ENCODE results near the gene STAM. TPM values are rescaled to one million over a fixed set of nuclear protein-coding genes. Genes with fewer than 3 reads are reported as not detected.

Gene STAM
- total and polyA plus RNA-seq, 7 donors: 5.4 to 19.3 (median 13.7) TPM

DNA sequence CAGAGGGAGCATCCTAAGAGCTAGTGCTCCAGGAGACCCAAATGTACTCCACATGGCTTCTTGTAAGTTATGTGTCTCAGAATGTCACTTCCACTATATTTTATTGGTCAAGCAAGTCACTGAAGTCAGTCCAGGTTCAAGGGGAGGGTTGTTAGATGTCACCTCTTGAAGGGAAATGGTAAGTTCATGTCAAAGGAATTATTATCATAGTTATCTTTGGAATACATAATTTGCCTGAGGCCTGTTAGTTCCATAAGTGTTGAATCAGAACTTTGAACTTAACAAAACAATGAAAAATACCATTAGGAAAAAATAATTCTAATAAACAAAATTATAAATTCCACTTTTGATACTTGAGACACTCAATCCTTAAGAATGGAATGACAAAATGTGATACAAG lies 30.6 kb downstream of the STAM start:
- DNase-seq: no peak
- H3K27ac ChIP-seq: peak overlapping the region in 2 of 4 donors; percentile 51 to 57

GRCh38 chr10:17675638-17676037 lies 31.7 kb downstream of the STAM start:
- Histone ChIP-seq H3K27me3 (no peaks in the 10 kb centered on the region), H3K27ac (no peak overlapping the region), H3K36me3 (no peaks in the 10 kb centered on the region), H3K4me3 (no peak overlapping the region), H3K9me3 (no peaks in the 10 kb centered on the region), H3K4me1 (peaks cover 0 to 27% (median 9%) of the 10 kb centered on the region in 4 donors)
- DNase-seq: no peak
- no peak for TF ChIP-seq EP300 (IDR thresholded peaks at IDR 0.05)
- TF ChIP-seq POLR2A (IDR thresholded peaks at IDR 0.05): no peak
- no peak for TF ChIP-seq CTCF (IDR thresholded peaks at IDR 0.05)
- TF ChIP-seq POLR2AphosphoS5 (IDR thresholded peaks at IDR 0.05): no peak
- intact Hi-C loops (cut with DNase I): no loop called here
- 79 to 83% methylated on average over 4 of the region's 4 CpGs for WGBS, 2 donors

More for the DNA sequence above, 30.6 kb downstream of the STAM start:
- H3K4me3 ChIP-seq: no peak overlapping the region
- peaks cover 0 to 27% (median 9%) of the 10 kb centered on the region in 4 donors for H3K4me1 ChIP-seq
- TF ChIP-seq POLR2AphosphoS5 (IDR thresholded peaks at IDR 0.05) (no peak), EP300 (IDR thresholded peaks at IDR 0.05) (no peak), POLR2A (IDR thresholded peaks at IDR 0.05) (no peak), CTCF (IDR thresholded peaks at IDR 0.05) (no peak)
- no peaks in the 10 kb centered on the region for H3K9me3 ChIP-seq
- intact Hi-C loops (cut with DNase I): no loop called here
- H3K27me3 ChIP-seq: no peaks in the 10 kb centered on the region
- no peaks in the 10 kb centered on the region for H3K36me3 ChIP-seq

DNA sequence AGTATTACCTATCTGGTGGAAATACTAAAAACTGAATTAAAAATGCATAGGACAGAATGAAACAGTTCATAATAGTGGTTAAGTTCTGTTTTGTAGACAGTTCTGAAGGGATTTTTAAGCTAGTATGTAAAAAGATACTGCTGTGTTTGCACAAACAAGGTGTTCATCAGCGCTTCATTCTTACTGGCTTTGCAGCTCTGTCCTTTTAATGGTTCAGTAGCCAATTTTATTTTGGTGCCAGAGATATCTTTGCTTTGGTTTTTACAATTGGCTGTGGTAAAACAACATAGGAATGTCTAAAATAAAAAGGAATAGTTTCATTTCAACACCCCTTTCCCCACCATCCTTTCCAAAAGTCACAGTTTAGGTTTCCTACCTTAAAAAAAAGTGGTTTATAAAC lies 33.0 kb downstream of the STAM start:
- no peak for TF ChIP-seq POLR2A (IDR thresholded peaks at IDR 0.05)
- no peak for TF ChIP-seq POLR2AphosphoS5 (IDR thresholded peaks at IDR 0.05)
- TF ChIP-seq CTCF (IDR thresholded peaks at IDR 0.05): no peak
- TF ChIP-seq EP300 (IDR thresholded peaks at IDR 0.05): no peak
- H3K9me3 ChIP-seq: no peaks in the 10 kb centered on the region
- no peak for DNase-seq
- H3K27ac ChIP-seq: no peak overlapping the region
- no peaks in the 10 kb centered on the region for H3K27me3 ChIP-seq
- H3K4me1 ChIP-seq: peaks cover 0 to 34% (median 12%) of the 10 kb centered on the region in 4 donors
- intact Hi-C loops (cut with DNase I): no loop called here
- WGBS, 2 donors: 96 to 99% methylated on average over 1 of the region's 1 CpG
- H3K36me3 ChIP-seq: no peaks in the 10 kb centered on the region
- H3K4me3 ChIP-seq: no peak overlapping the region

- WGBS, 2 donors: 85 to 94% methylated on average over 2 of the region's 2 CpGs
- Histone ChIP-seq H3K27me3 (no peaks in the 10 kb centered on the region), H3K27ac (peak overlapping the region in 1 of 4 donors; percentile 36), H3K4me3 (no peak overlapping the region), H3K9me3 (no peaks in the 10 kb centered on the region), H3K4me1 (peaks cover 0 to 16% (median 10%) of the 10 kb centered on the region in 4 donors), H3K36me3 (no peaks in the 10 kb centered on the region)
- TF ChIP-seq POLR2AphosphoS5 (IDR thresholded peaks at IDR 0.05): no peak
- no peak for TF ChIP-seq CTCF (IDR thresholded peaks at IDR 0.05)
- no peak for TF ChIP-seq EP300 (IDR thresholded peaks at IDR 0.05)
- no peak for TF ChIP-seq POLR2A (IDR thresholded peaks at IDR 0.05)
- intact Hi-C loops (cut with DNase I): no loop called here
- DNase-seq: no peak
These were observed 38.4 kb downstream of the STAM start for GRCh38 chr10:17682236-17682946.

GRCh38 chr10:17683541-17683940 lies 39.6 kb downstream of the STAM start:
- intact Hi-C loops (cut with DNase I): no loop called here
- no peak overlapping the region for H3K27ac ChIP-seq
- no peaks in the 10 kb centered on the region for H3K36me3 ChIP-seq
- H3K4me1 ChIP-seq: peaks cover 0 to 16% (median 10%) of the 10 kb centered on the region in 4 donors
- no peaks in the 10 kb centered on the region for H3K9me3 ChIP-seq
- DNase-seq: no peak
- no peaks in the 10 kb centered on the region for H3K27me3 ChIP-seq
- TF ChIP-seq POLR2AphosphoS5 (IDR thresholded peaks at IDR 0.05): no peak
- TF ChIP-seq POLR2A (IDR thresholded peaks at IDR 0.05): no peak
- no peak for TF ChIP-seq CTCF (IDR thresholded peaks at IDR 0.05)
- no peak for TF ChIP-seq EP300 (IDR thresholded peaks at IDR 0.05)
- no peak overlapping the region for H3K4me3 ChIP-seq
